Endothelial cell of umbilical vein (primary cell): ENCODE measurements around the gene CHN2. TPM values are rescaled to one million over a fixed set of nuclear protein-coding genes. Genes with fewer than 3 reads are reported as not detected.

Experiments used
- BruUV-seq: library from RNA; stranded (reverse); fragments of 400-500 nt; replicated peaks from 2 replicates; lab custom pipeline; 2021; lab: Mats Ljungman, UMichigan
- CTCF ChIA-PET: fragments of 300-600, 350-600 bp; sonication (Branson Sonifier 250); formaldehyde crosslinking; loops from one replicate; lab custom pipeline; 2021; ENCODE audit warnings: antibody characterized with exemption, inconsistent platforms; lab: Charles Lee
- POLR2A ChIA-PET: fragments of 300-600, 350-600 bp; sonication (Branson Sonifier 250); formaldehyde crosslinking; loops from one replicate; lab custom pipeline; 2021; ENCODE audit warnings: antibody characterized with exemption, inconsistent platforms; lab: Charles Lee
- DNase-seq: peaks from one replicate; pipeline ENCODE4 v3.0.0-alpha.2; 2011; ENCODE audit warnings: low read depth, low spot score
- FAIRE-seq: peaks from 2 replicates; lab custom pipeline; 2011; peaks lifted over from hg19 to GRCh38; lab: Jason Lieb, UNC
- H2AFZ ChIP-seq: 2 replicates; pipeline ENCODE4 v1.6.0; 2012; ENCODE audit warnings: low read depth, low read length, control low read depth, inconsistent platforms
- H3K27ac ChIP-seq: 2 replicates; pipeline ENCODE4 v1.5.1; 2011; ENCODE audit warnings: low read depth, mild to moderate bottlenecking, control low read depth, low read length, moderate library complexity; ENCODE audit not compliant: insufficient read depth
- H3K27me3 ChIP-seq, 2 experiments: 2 replicates each; pipeline versions ENCODE4 v1.6.0 to v1.6.1; 2011; ENCODE audit warnings: low read length in 2 of 2, mixed read lengths in 1 of 2; ENCODE audit not compliant: control insufficient read depth in 2 of 2, insufficient read depth in 2 of 2
- H3K36me3 ChIP-seq, 2 experiments: 2 replicates in 1 of 2; 3 replicates in 1 of 2; pipeline ENCODE4 v1.5.1; 2011; ENCODE audit warnings: low read length in 2 of 2, mild to moderate bottlenecking in 1 of 2, moderate library complexity in 1 of 2; ENCODE audit not compliant: control insufficient read depth in 2 of 2, insufficient read depth in 2 of 2; ENCODE audit errors: extremely low read depth in 1 of 2
- H3K4me1 ChIP-seq: 3 replicates; pipeline ENCODE4 v1.5.1; 2011; ENCODE audit warnings: mild to moderate bottlenecking, low read length; ENCODE audit not compliant: control insufficient read depth, insufficient read depth; ENCODE audit errors: extremely low read depth
- H3K4me2 ChIP-seq: 2 replicates; pipeline ENCODE4 v1.6.1; 2011; ENCODE audit warnings: low read length, control low read depth, mixed read lengths; ENCODE audit not compliant: insufficient read depth
- H3K4me3 ChIP-seq, 3 experiments: fragments of 200-600 bp in 1 of 3; sonication (generic), shearing (Covaris generic) in 1 of 3; replicated peaks in 1 of 3; 2 replicates each; pipeline ENCODE4 v1.5.1; 2011 to 2016; ENCODE audit warnings: control low read depth in 3 of 3, low read length in 3 of 3, mild to moderate bottlenecking in 2 of 3, inconsistent platforms in 1 of 3, low read depth in 1 of 3, moderate library complexity in 1 of 3; ENCODE audit not compliant: insufficient read depth in 1 of 3
- H3K79me2 ChIP-seq: 2 replicates; pipeline ENCODE4 v1.6.0; 2012; ENCODE audit warnings: low read length, inconsistent platforms; ENCODE audit not compliant: control insufficient read depth, insufficient read depth
- H3K9ac ChIP-seq: replicated peaks from 2 replicates; pipeline ENCODE3; 2011; ENCODE audit warnings: low read length, control low read depth; ENCODE audit not compliant: insufficient read depth; ENCODE audit errors: extremely low read depth
- H3K9me1 ChIP-seq: replicated peaks from 3 replicates; pipeline ENCODE4 v1.6.0; 2011; ENCODE audit warnings: mild to moderate bottlenecking, low read length; ENCODE audit not compliant: control insufficient read depth, insufficient read depth; ENCODE audit errors: extremely low read depth
- H3K9me3 ChIP-seq: replicated peaks from 2 replicates; pipeline ENCODE4 v1.5.1; 2012; ENCODE audit warnings: low read length, inconsistent platforms; ENCODE audit not compliant: control insufficient read depth, insufficient read depth
- H4K20me1 ChIP-seq: replicated peaks from 2 replicates; pipeline ENCODE3; 2011; ENCODE audit warnings: mild to moderate bottlenecking, low read length; ENCODE audit not compliant: control insufficient read depth, insufficient read depth; ENCODE audit errors: extremely low read depth
- EZH2 ChIP-seq: IDR thresholded peaks from 2 replicates; pipeline ENCODE4 v1.6.1; 2012; ENCODE audit warnings: borderline replicate concordance, low read depth, mild to moderate bottlenecking, moderate library complexity, low read length, inconsistent platforms; ENCODE audit not compliant: severe bottlenecking
- FOS ChIP-seq: IDR thresholded peaks from 2 replicates; pipeline ENCODE4 v1.6.1; 2011; ENCODE audit warnings: mild to moderate bottlenecking, low read length, moderate library complexity, borderline replicate concordance; ENCODE audit not compliant: insufficient read depth
- GATA2 ChIP-seq: IDR thresholded peaks from 2 replicates; pipeline ENCODE4 v1.7.0; 2011; ENCODE audit warnings: low read depth, mild to moderate bottlenecking, moderate library complexity, mixed read lengths, low read length; ENCODE audit not compliant: insufficient read length, insufficient read depth
- JUN ChIP-seq: IDR thresholded peaks from 2 replicates; pipeline ENCODE4 v1.6.1; 2011; ENCODE audit warnings: borderline replicate concordance, low read depth; ENCODE audit not compliant: insufficient read length, insufficient read depth
- MYC ChIP-seq: IDR thresholded peaks from one replicate; pipeline ENCODE4 v1.6.1; 2011; ENCODE audit warnings: mild to moderate bottlenecking, low read depth, low read length
- POLR2A ChIP-seq: IDR thresholded peaks from 2 replicates; pipeline ENCODE4 v1.6.1; 2012; ENCODE audit warnings: low read depth, mild to moderate bottlenecking, control low read depth, low read length
- POLR2AphosphoS5 ChIP-seq: IDR thresholded peaks from 2 replicates; pipeline ENCODE4 v1.6.1; 2012; ENCODE audit warnings: low read depth, mild to moderate bottlenecking, control low read depth, low read length, moderate library complexity; ENCODE audit not compliant: insufficient read depth
- dilution Hi-C: fragments of 300-500 bp; cut with MboI; formaldehyde crosslinking; loops from one replicate; pipeline ENCODE4 v1.15.0; 2019; ENCODE audit warnings: low sequenced_read_pairs; ENCODE audit not compliant: extremely low pct_ligation_motif_present
- intact Hi-C: fragments of 100-400 bp; cut with micrococcal nuclease; formaldehyde crosslinking; loops from one replicate; pipeline ENCODE4 v1.10.0; 2022
- polyA plus RNA-seq, 4 experiments: library from polyadenylated mRNA; depleted of rRNA in 3 of 4; stranded (reverse) in 3 of 4; unstranded in 1 of 4; fragments of >200 nt; gene quantifications; 2 replicates each; pipeline versions ENCODE4 v1.2.1 to v1.2.3, GENCODE V29; 2011 to 2012; ENCODE audit warnings: missing spikeins in 1 of 4
- total RNA-seq: library from RNA; stranded (reverse); gene quantifications from 2 replicates; pipeline ENCODE4 v1.2.3, GENCODE V29; 2021
- TF ChIP-seq, protein P1 (sequence below): IDR thresholded peaks from 2 replicates; pipeline ENCODE4 v1.6.1; 2011; ENCODE audit not compliant: insufficient read depth, insufficient read length
- TF ChIP-seq, protein P2 (sequence below), 2 donors: IDR thresholded peaks; 1 replicate in 1 of 2; 2 replicates in 1 of 2; pipeline ENCODE4 v1.5.1; 2011; ENCODE audit warnings: low read length in 2 of 2, mild to moderate bottlenecking in 2 of 2, moderate library complexity in 2 of 2, control low read depth in 1 of 2, inconsistent platforms in 1 of 2, low read depth in 1 of 2; ENCODE audit not compliant: insufficient read depth in 1 of 2; ENCODE audit errors: extremely low read depth in 1 of 2

The CHN2 gene
- total and polyA plus RNA-seq, 2 donors (not counting 3 experiments of a cell fraction or from before 2014, with no cell fraction given), result 1.4 to 5.0 TPM

DNA sequence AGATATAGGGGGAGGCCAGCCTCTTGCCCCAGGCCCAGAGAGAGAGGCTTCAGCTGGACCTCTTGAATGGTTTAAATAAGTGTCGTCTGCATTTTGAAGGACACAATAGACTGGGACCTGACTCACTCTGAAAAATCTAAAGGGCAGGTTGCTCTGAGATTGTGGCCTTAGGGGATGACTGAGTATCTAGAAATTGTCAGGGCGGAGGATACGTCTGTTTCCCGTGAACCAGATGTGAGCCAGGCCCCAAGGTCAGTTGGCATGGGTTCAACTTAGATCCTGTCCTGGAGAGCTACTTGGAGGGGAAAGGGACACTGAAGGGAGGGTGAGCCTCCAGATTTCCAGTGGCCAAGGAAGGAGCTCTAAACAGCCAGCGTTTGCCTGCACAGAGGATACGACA is 110.2 kb downstream of the CHN2 start:
- Histone ChIP-seq H3K4me2 (no peak overlapping the region), H3K36me3 (no peaks in the 10 kb centered on the region), H3K27me3 (no peaks in the 10 kb centered on the region), H3K4me1 (peaks cover 21% of the 10 kb centered on the region), H3K9me1 (no peaks in the 10 kb centered on the region), H3K27ac (peak overlapping the region; percentile 39), H3K79me2 (no peaks in the 10 kb centered on the region), H3K9ac (no peak overlapping the region), H3K4me3 (no peak overlapping the region), H3K9me3 (no peaks in the 10 kb centered on the region), H4K20me1 (no peaks in the 10 kb centered on the region), H2AFZ (peak overlapping the region; percentile 6)
- dilution Hi-C loops, result no loop called here
- FAIRE-seq, result peak; percentile 88
- BruUV-seq, result no TSS peak
- CTCF ChIA-PET, result interaction anchor here (0.6 to 5.2 kb wide), 16 partner anchors 8 to 1001 kb away, joined by 3 to 67 read pairs (median 3); no protein-coding TSS in a partner anchor
- TF ChIP-seq, protein P1, sequence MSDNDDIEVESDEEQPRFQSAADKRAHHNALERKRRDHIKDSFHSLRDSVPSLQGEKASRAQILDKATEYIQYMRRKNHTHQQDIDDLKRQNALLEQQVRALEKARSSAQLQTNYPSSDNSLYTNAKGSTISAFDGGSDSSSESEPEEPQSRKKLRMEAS, result no peak
- TF ChIP-seq POLR2AphosphoS5 (peak; percentile 79), FOS (peak; percentile 61), GATA2 (peak; percentile 68), JUN (peak; percentile 55)
- peak; percentile 97 for DNase-seq
- intact Hi-C loops, result loop anchor here (1.0 to 5.0 kb wide), 3 partner anchors 39 to 187 kb away; partner anchors contain the start of gene CHN2
- POLR2A ChIA-PET, result interaction anchor here (0.7 kb wide), 1 partner anchor 1247 kb away, joined by 3 read pairs; no protein-coding TSS in a partner anchor

GRCh38 chr7:29306319-29306991 is 111.9 kb downstream of the CHN2 start:
- H3K4me1 ChIP-seq, result peaks cover 21% of the 10 kb centered on the region
- H3K36me3 ChIP-seq, result no peaks in the 10 kb centered on the region
- no peak overlapping the region for H2AFZ ChIP-seq
- ChIA-PET POLR2A (no interaction called here), CTCF (interaction anchor here (0.8 to 5.2 kb wide), 3 partner anchors 12 to 117 kb away, joined by 3 to 67 read pairs (median 8); no protein-coding TSS in a partner anchor)
- TF ChIP-seq POLR2A (no peak), EZH2 (no peak), MYC (no peak), JUN (no peak), POLR2AphosphoS5 (no peak), GATA2 (no peak), FOS (no peak)
- TF ChIP-seq, protein P2, sequence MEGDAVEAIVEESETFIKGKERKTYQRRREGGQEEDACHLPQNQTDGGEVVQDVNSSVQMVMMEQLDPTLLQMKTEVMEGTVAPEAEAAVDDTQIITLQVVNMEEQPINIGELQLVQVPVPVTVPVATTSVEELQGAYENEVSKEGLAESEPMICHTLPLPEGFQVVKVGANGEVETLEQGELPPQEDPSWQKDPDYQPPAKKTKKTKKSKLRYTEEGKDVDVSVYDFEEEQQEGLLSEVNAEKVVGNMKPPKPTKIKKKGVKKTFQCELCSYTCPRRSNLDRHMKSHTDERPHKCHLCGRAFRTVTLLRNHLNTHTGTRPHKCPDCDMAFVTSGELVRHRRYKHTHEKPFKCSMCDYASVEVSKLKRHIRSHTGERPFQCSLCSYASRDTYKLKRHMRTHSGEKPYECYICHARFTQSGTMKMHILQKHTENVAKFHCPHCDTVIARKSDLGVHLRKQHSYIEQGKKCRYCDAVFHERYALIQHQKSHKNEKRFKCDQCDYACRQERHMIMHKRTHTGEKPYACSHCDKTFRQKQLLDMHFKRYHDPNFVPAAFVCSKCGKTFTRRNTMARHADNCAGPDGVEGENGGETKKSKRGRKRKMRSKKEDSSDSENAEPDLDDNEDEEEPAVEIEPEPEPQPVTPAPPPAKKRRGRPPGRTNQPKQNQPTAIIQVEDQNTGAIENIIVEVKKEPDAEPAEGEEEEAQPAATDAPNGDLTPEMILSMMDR (IDR thresholded peaks at IDR 0.05; ENCODE audit: extremely low read depth in 1 of 2, insufficient read depth in 1 of 2, low read depth in 1 of 2, low read length in 2 of 2), result no peak
- TF ChIP-seq, protein P1, result no peak
- no TSS peak for BruUV-seq
- intact Hi-C loops, result loop anchor here (5.0 kb wide), 1 partner anchor 189 kb away; no protein-coding TSS in a partner anchor
- FAIRE-seq, result no peak
- no peak overlapping the region for H3K9ac ChIP-seq
- no peak overlapping the region for H3K4me2 ChIP-seq
- no peaks in the 10 kb centered on the region for H3K9me1 ChIP-seq
- H3K27ac ChIP-seq, result no peak overlapping the region
- H3K27me3 ChIP-seq, result peaks cover 0 to 5% of the 10 kb centered on the region in 2 experiments
- H4K20me1 ChIP-seq, result no peaks in the 10 kb centered on the region
- DNase-seq, result no peak
- H3K9me3 ChIP-seq, result no peaks in the 10 kb centered on the region
- dilution Hi-C loops, result no loop called here
- H3K4me3 ChIP-seq, result no peak overlapping the region
- H3K79me2 ChIP-seq, result no peaks in the 10 kb centered on the region
